ENCODE measurements around the gene DVL2.
A peak's percentile ranks its signal among the peaks of the same experiment; 100 is the strongest.
"Not testable (repeated sequence)": the region's sequence is repeated elsewhere in the genome, so short reads cannot be mapped to it uniquely, and the experiment has no call there.

DVL2 gene

DNA sequence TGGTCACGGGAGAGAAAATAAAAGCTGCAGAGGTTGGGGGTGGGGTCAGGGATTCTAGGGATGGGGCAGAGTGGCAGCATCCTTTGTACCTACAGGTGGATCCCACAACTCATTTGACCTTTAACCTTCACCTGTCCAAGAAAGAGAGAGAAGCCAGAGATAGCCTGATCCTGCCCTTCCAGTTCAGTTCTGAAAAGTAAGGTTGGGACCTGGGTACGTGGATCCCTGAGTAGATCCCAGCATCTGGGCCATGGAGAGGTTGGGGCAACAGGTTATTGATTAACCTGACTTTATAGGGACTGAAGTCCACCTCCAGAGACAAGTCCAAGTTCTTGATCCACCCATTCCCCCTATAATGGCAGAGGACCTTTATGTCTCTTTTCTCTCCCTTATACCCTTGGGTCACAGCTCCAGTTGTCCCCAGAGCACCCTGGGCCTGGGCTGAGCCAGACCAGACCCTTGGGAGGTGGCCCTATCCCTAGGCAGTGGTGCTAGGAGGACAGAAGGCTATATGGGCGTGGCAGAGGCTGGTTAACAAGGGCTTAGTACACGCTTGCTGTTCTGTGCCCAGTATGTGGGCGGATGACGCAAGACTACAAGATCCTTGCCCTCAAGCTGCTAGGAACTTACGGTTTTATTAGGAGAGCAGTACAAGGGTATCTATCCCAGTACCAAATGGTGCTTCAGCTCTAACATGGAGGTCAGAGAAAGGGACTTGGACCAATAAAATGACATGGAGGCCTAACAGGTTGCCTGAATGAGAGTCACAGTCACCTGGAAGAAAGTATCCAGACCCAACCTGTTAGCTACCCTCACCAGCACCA is 24.6 kb upstream of the DVL2 start:
- peak; percentile 77 for DNase-seq (ENCODE audit: low read depth, low spot score)
- peak overlapping the region; percentile 99 for H3K27ac ChIP-seq

- H3K27ac ChIP-seq = peak overlapping the region; percentile 99
- DNase-seq (ENCODE audit: low read depth, low spot score) = no peak
Measured at GRCh38 chr17:7256766-7257456, 22.6 kb upstream of the DVL2 start.

DNA sequence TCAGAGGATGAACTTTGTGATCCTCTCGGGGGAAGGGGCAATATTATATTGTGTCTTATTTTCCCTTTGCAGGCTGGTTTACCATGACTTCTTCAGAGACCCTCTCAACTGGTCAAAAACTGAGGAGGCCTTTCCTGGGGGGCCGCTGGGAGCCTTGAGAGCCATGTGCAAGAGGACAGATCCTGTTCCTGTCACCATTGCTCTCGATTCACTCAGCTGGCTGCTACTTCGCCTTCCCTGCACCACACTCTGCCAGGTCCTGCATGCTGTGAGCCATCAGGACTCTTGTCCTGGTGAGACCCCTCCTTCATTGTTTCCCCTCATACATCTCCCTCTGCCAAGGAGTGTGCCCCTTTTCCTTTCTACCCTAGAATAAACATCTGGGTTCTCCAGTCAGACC is 20.2 kb upstream of the DVL2 start:
- peak overlapping the region; percentile 98 for H3K27ac ChIP-seq
- DNase-seq (ENCODE audit: low read depth, low spot score) = no peak

DNA sequence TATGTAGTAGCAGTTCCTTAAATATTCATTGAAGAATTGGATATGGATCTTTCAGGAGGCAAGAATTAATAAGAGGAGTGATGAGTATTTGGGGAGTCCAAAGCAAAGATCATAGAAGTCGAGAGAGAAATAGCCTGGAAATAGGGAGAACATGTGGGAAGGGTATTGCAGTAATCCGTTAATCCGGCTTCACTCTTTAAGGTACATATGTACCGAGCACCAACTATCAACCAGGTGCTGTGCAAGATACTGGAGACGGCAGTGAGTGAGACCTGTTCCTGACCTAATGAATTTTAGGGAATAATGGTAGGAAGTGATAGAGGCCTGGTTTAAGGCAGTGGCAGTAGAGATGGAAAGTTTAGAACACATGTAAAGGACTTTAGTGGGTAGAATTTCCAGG is 18.8 kb upstream of the DVL2 start:
- DNase-seq (ENCODE audit: low read depth, low spot score) = no peak
- peak overlapping the region; percentile 98 for H3K27ac ChIP-seq

DNA sequence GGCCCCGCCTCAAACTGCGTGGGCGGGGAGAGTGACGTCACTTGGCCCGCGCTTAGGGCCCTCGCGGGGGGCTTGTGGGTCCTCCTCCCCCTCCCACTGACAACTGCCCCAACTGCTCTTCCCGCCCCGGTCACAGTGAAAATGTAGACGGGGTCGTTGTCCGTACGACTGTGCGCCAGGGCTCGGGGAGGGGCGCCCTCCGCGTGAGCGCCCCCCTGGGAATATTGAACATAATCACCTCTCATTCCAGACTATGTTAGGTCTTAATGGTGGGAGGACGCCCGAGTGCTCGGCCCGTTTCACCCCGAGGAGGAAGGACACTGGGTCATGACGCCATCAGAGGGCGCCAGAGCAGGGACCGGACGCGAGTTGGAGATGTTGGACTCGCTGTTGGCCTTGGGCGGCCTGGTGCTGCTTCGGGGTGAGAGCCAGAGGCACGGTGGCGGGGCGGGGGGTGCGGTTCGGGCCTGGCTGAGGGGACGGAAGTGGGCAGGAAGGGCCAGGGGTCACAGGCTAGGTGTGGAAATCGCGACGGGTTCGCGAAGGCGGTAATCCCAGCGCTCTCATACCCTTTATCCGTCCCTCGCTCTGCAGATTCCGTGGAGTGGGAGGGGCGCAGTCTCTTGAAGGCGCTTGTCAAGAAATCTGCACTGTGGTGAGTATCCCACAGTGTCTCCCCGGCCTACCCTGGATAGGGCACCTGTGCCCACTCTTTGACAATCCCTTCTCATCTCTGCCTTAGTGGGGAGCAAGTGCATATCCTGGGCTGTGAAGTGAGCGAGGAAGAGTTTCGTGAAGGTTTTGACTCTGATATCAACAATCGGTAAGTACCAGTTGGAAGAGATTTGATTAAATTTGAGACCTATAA is 18.1 kb upstream of the DVL2 start, which contains the start of gene ELP5:
Gene ELP5, plus strand, starts transcription at position 40 of the 868 bp plus-strand sequence. Its CDS starts 336 bp downstream, at position 376.
- DNase-seq (ENCODE audit: low read depth, low spot score) = peak; percentile 76
- H3K27ac ChIP-seq = peak within 1 kb of the TSS; percentile 98

DNA sequence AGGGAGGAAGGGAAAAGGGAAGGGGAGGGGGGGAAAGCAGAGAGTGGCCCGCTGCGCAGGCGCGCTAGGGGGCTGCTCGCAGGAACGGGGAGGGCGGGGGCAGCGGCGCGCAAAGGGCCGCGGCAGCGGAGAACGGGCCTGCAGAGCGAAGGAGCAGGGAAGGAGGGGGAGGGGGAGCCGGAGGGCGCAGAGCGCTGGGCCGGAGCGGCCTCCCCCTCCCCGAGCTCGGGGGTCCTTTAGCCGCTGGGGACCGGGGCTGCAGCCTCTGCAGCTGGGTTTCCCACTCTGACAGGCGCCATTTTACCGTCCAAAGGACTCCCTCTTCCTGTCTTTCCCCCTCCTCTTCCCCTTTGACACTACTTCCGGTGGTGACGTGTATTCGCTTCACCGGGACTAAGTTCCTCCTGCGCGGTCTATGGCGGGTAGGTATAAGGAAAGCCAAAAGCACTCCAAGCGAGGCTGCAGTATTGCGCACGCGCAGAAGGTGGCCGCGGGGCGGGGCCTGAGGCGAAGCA is 17.4 kb upstream of the DVL2 start, which contains the start of gene CTDNEP1:
Gene CTDNEP1, minus strand, starts transcription at position 74 of the 515 bp plus-strand sequence. CDS start 438 bp downstream, outside the sequence.
- peak; percentile 96 for DNase-seq (ENCODE audit: low read depth, low spot score)
- peak within 1 kb of the TSS; percentile 98 for H3K27ac ChIP-seq

DNA sequence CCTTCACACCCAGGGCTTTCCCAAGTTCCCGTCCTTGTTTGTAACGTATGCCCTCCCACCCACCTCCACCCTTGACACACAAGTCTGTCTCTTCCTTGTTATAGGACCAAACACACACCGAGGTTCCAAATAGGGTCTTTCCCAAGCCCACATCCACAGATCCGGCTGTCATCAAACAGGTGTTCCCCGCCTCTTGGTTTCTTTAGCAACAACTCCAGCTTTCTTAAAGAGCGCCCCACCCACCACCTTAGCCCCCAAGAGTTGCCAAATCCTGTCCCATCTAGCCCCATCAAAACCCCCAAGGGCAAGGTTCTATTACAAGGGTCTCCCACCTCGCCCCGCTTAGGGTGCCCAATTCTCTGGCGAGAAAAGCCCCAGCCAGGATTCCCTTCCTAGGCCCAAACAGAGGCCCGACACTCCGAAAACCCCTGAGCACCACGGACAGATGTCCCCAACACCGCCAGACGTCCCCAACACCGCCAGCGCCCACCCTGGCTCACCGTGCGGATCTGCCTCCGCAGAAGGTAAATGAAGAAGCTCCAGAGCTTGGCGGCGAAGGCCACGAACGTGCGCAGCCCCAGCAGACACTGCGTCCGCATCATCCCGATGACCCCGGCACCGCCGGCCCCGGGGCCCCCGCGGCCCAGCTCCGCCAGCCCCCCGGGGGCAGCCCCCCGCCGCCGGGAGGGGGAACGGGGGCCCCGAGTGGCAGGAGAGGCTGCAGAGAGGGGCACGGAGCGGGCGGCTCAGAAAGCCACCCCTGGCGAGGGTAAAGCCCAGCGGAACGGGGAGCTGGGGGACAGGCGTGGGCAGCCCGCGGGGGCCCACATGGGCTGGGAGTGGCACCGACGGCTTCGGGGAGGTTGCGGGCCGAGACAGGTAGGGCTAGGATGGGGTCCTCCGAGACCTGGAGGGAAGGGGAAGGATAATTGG is 16.6 kb upstream of the DVL2 start:
- peak overlapping the region; percentile 98 for H3K27ac ChIP-seq
- no peak for DNase-seq (ENCODE audit: low read depth, low spot score)

- DNase-seq (ENCODE audit: low read depth, low spot score) = no peak
- no peak overlapping the region for H3K27ac ChIP-seq
Measured at GRCh38 chr17:7249830-7250229, 15.5 kb upstream of the DVL2 start.

GRCh38 chr17:7249214-7249613 is 14.9 kb upstream of the DVL2 start:
- DNase-seq (ENCODE audit: low read depth, low spot score) = no peak
- no peak overlapping the region for H3K27ac ChIP-seq

- H3K27ac ChIP-seq = no peak overlapping the region
- DNase-seq (ENCODE audit: low read depth, low spot score) = no peak
Measured at GRCh38 chr17:7248796-7249195, 14.5 kb upstream of the DVL2 start.

DNA sequence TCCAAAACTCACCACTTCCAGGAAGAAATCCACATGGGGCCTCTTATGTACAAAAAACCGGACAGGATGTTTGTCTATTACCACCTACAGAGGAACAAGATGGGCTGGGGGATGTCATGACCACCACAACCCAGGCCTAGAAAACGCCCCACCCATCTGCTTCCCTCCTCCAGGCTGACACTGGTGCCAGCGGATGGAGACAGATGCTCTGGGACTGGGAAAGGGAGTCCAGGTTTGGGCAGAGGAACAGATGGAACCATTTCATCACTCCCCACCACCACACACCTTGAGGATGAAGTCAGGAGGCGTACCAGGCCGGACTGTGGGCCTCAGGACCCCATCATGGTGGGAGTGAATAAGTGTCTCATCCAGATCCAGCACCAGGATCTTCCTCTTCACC is 12.5 kb upstream of the DVL2 start:
- no peak for DNase-seq (ENCODE audit: low read depth, low spot score)
- H3K27ac ChIP-seq = no peak overlapping the region

DNA sequence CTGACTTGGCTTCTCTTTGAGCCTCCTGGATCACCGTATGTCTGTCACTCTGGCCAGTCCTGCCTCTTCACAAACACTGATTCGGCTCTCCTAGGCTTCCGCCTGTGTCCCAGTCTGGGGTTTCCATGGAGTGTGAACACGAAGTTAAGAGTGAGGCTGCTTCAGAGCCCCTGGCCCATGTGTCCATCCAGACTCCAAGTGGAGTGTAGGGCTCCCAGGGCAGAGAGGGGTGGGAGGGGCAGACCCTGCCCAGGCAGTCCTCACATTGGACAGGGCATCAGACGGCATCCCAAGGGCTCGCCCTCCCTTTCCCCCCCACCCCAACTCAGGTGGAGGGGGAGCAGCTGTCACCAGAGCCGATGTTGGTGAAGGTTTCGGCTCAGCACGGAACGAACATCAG is 9.5 kb upstream of the DVL2 start:
- peak overlapping the region; percentile 98 for H3K27ac ChIP-seq
- not testable (repeated sequence) for DNase-seq (ENCODE audit: low read depth, low spot score)

- H3K27ac ChIP-seq = peak overlapping the region; percentile 98
- DNase-seq (ENCODE audit: low read depth, low spot score) = no peak
Measured at GRCh38 chr17:7243453-7243729, 9.1 kb upstream of the DVL2 start.

GRCh38 chr17:7242717-7243452 is 8.6 kb upstream of the DVL2 start:
- peak overlapping the region; percentile 98 for H3K27ac ChIP-seq
- DNase-seq (ENCODE audit: low read depth, low spot score) = peak; percentile 80

- peak within 1 kb of the TSS; percentile 98 for H3K27ac ChIP-seq
- peak; percentile 60 for DNase-seq (ENCODE audit: low read depth, low spot score)
Measured at GRCh38 chr17:7241783-7242716, 7.7 kb upstream of the DVL2 start, which contains the start of gene GABARAP. GABARAP (minus strand) TSS chr17:7242449; CDS start chr17:7242330, 119 bp downstream.

DNA sequence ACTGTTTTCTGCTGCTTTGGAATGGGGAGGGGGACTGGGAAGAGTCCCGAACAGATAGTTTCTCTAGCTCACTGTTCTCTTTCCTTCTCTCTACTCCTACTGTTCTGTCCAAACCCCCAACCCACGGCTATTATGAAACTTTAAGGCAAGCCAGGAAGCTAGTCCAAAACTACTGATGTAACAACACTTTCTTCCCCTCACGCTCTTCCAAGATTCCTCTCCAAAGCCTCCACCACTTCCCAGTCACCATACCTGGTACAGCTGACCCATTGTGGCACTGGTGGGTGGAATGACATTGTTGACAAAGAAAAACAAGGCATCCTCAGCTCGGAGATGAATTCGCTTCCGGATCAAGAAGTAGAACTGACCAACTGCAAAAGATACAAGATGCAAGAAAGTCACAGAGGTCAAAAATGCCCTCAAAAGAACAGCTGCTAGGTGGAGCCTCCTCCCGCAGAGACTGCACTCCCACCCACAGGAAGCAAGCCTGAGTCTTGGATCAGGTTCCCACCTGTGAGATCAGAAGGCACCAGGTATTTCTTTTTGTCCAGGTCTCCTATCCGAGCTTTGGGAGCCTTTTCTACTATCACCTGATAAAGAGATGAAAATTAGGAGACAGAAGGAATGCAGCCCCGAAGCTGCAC is 6.9 kb upstream of the DVL2 start:
- peak overlapping the region; percentile 98 for H3K27ac ChIP-seq
- no peak for DNase-seq (ENCODE audit: low read depth, low spot score)

DNA sequence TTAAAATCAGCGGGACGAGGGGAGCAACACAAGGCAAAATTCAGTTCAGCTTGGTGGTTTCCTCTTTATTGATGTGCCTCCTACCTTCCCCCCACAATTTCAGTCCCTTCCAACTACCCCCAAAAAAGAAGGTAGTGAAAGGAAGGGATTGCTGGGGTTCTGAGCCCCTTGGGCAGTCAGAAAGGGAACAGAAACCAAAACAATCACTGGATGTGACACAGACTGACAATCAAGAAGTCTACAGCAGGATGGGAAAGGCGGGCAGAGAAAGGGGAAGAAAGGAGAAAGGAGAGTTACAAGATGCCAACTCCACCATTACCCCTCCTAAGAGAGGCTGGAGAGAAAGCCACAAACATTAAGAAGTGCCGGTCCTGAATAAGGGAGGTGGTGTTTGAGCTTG is 6.1 kb upstream of the DVL2 start:
- peak overlapping the region; percentile 98 for H3K27ac ChIP-seq

More for the DNA sequence above, 6.1 kb upstream of the DVL2 start:
- no peak for DNase-seq (ENCODE audit: low read depth, low spot score)
